Nephron progenitor cell (in vitro differentiated cells): ENCODE results near the gene TTLL9.

Experiments used
- DNase-seq: peaks from one replicate; pipeline ENCODE4 v3.0.0; 2021
- H3K27ac Mint-ChIP-seq: 2 replicates; pipeline ENCODE4 v1.8.0; 2021; ENCODE audit warnings: mild to moderate bottlenecking, moderate library complexity, mixed read lengths
- H3K27me3 Mint-ChIP-seq: 2 replicates; pipeline ENCODE4 v1.8.0; 2021; ENCODE audit warnings: mild to moderate bottlenecking, low read depth, mixed read lengths; ENCODE audit not compliant: poor library complexity
- H3K36me3 Mint-ChIP-seq: 2 replicates; pipeline ENCODE4 v1.8.0; 2021; ENCODE audit warnings: low read depth, mixed read lengths
- H3K4me1 Mint-ChIP-seq: 2 replicates; pipeline ENCODE4 v1.8.0; 2021; ENCODE audit warnings: mixed read lengths
- H3K4me3 Mint-ChIP-seq: 2 replicates; pipeline ENCODE4 v1.8.0; 2021; ENCODE audit warnings: mild to moderate bottlenecking, moderate library complexity, mixed read lengths
- H3K9me3 Mint-ChIP-seq: 2 replicates; pipeline ENCODE4 v1.8.0; 2021; ENCODE audit warnings: mild to moderate bottlenecking, moderate library complexity, mixed read lengths
- CTCF ChIP-seq: fragments of 200-600 bp; sonication (generic); IDR thresholded peaks from 2 replicates; pipeline ENCODE4 v1.5.0; 2021; ENCODE audit warnings: antibody characterized with exemption

TTLL9 gene

GRCh38 chr20:31979713-31980426 is 109.4 kb downstream of the TTLL9 start:
- Mint-ChIP-seq H3K27ac (no peak overlapping the region), H3K9me3 (no peaks in the 10 kb centered on the region), H3K4me3 (no peak overlapping the region), H3K4me1 (peaks cover 58% of the 10 kb centered on the region), H3K36me3 (no peaks in the 10 kb centered on the region), H3K27me3 (peaks cover 2% of the 10 kb centered on the region)
- no peak for TF ChIP-seq CTCF
- no peak for DNase-seq

- Mint-ChIP-seq H3K9me3 (no peaks in the 10 kb centered on the region), H3K27me3 (peaks cover 2% of the 10 kb centered on the region), H3K36me3 (no peaks in the 10 kb centered on the region), H3K27ac (no peak overlapping the region), H3K4me1 (peaks cover 46% of the 10 kb centered on the region), H3K4me3 (no peak overlapping the region)
- DNase-seq, result no peak
- no peak for TF ChIP-seq CTCF
These were observed 111.3 kb downstream of the TTLL9 start for GRCh38 chr20:31981784-31982183.

GRCh38 chr20:31984981-31985471 is 114.6 kb downstream of the TTLL9 start:
- no peak for DNase-seq
- no peak overlapping the region for H3K4me3 Mint-ChIP-seq
- H3K36me3 Mint-ChIP-seq, result no peaks in the 10 kb centered on the region
- peaks cover 38% of the 10 kb centered on the region for H3K4me1 Mint-ChIP-seq
- no peak for TF ChIP-seq CTCF
- peaks cover 5% of the 10 kb centered on the region for H3K27me3 Mint-ChIP-seq
- no peaks in the 10 kb centered on the region for H3K9me3 Mint-ChIP-seq
- H3K27ac Mint-ChIP-seq, result no peak overlapping the region

GRCh38 chr20:31987744-31988143 is 117.3 kb downstream of the TTLL9 start:
- H3K4me1 Mint-ChIP-seq, result peaks cover 37% of the 10 kb centered on the region
- no peak for TF ChIP-seq CTCF
- no peak overlapping the region for H3K4me3 Mint-ChIP-seq
- no peak overlapping the region for H3K27ac Mint-ChIP-seq
- no peaks in the 10 kb centered on the region for H3K36me3 Mint-ChIP-seq
- DNase-seq, result no peak
- peaks cover 11% of the 10 kb centered on the region for H3K27me3 Mint-ChIP-seq
- H3K9me3 Mint-ChIP-seq, result no peaks in the 10 kb centered on the region

- Mint-ChIP-seq H3K9me3 (no peaks in the 10 kb centered on the region), H3K27ac (no peak overlapping the region), H3K36me3 (no peaks in the 10 kb centered on the region), H3K4me1 (peaks cover 31% of the 10 kb centered on the region), H3K4me3 (no peak overlapping the region), H3K27me3 (peaks cover 19% of the 10 kb centered on the region)
- no peak for TF ChIP-seq CTCF
- DNase-seq, result no peak
These were observed 118.1 kb downstream of the TTLL9 start for GRCh38 chr20:31988430-31989015.
